HG03432 (cell line): Measurements from ENCODE around the gene VAMP4.

Experiments
- ATAC-seq: cut with Tn5 transposase; IDR thresholded peaks from one replicate; pipeline ENCODE4 v1.9.1; 2021; ENCODE audit warnings: mild to moderate bottlenecking, moderate library complexity; ENCODE audit not compliant: unreplicated experiment

VAMP4 gene

GRCh38 chr1:171654201-171654941, 87.5 kb downstream of the VAMP4 start:
- ATAC-seq, result no peak

- ATAC-seq, result no peak
Observed at GRCh38 chr1:171653796-171654195, 88.1 kb downstream of the VAMP4 start.

- ATAC-seq, result no peak
Observed at GRCh38 chr1:171652234-171652822, 89.5 kb downstream of the VAMP4 start, which contains the start of gene MYOC. TSS of gene MYOC (minus strand) at chr1:171652688. CDS start at chr1:171652611, 77 bp downstream.
